ENCODE results near the gene AMACR. TPM values are rescaled to one million over a fixed set of nuclear protein-coding genes. Genes with fewer than 3 reads are reported as not detected.

AMACR gene
- total RNA-seq, 1 donor from 2014 or later: 1.3 TPM

GRCh38 chr5:34001241-34001841 lies 6.5 kb downstream of the AMACR start:
- intact Hi-C loops (cut with DNase I): loop anchor here (10.0 kb wide), 1 partner anchor 463 kb away; no protein-coding TSS in a partner anchor
- Histone ChIP-seq H3K4me1 (no peaks in the 10 kb centered on the region), H3K27ac (no peak overlapping the region), H3K4me3 (no peak overlapping the region), H3K27me3 (no peaks in the 10 kb centered on the region), H3K9me3 (no peaks in the 10 kb centered on the region), H3K36me3 (peaks cover 5 to 11% of the 10 kb centered on the region in 2 donors)
- DNase-seq (ENCODE audit: low spot score in 2 of 2): no peak
- no peak for TF ChIP-seq CTCF (IDR thresholded peaks at IDR 0.05)

DNA sequence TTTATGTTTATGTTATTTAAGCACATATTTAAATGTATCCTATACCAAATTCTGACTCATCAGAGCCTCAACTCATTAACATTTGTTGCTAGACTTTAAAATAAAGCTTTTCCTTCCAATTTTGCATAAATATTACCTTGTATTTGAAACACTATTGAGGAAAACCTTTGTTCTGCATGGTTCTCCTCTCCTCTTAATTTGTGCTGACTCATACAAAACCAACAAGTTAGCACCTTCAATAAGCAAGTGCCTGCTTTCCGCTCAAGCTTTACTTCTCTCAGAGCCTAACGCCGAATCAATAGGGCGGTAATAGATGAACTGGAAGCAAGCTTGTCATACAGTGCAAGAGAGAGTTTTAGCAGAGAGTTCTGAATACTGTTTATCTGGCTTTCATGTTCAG lies 7.9 kb downstream of the AMACR start:
- TF ChIP-seq CTCF (IDR thresholded peaks at IDR 0.05): no peak
- Histone ChIP-seq H3K27me3 (no peaks in the 10 kb centered on the region), H3K4me1 (no peaks in the 10 kb centered on the region), H3K36me3 (peaks cover 5 to 11% of the 10 kb centered on the region in 2 donors), H3K27ac (no peak overlapping the region), H3K9me3 (no peaks in the 10 kb centered on the region), H3K4me3 (no peak overlapping the region)
- DNase-seq (ENCODE audit: low spot score in 2 of 2): no peak
- intact Hi-C loops (cut with DNase I): loop anchor here (10.0 kb wide), 1 partner anchor 465 kb away; no protein-coding TSS in a partner anchor

- peak; percentile 24 to 82 for DNase-seq (ENCODE audit: low spot score in 2 of 2)
- Histone ChIP-seq H3K27me3 (no peaks in the 10 kb centered on the region), H3K27ac (peak overlapping the region; percentile 29 to 38), H3K4me1 (no peaks in the 10 kb centered on the region), H3K36me3 (peaks cover 0 to 9% of the 10 kb centered on the region in 2 donors), H3K9me3 (no peaks in the 10 kb centered on the region), H3K4me3 (no peak overlapping the region)
- TF ChIP-seq CTCF (IDR thresholded peaks at IDR 0.05): peak; percentile 40 to 66 (median 45)
- intact Hi-C loops (cut with DNase I): no loop called here
These were observed 10.4 kb downstream of the AMACR start for GRCh38 chr5:33997331-33997983.

GRCh38 chr5:33995865-33996264 lies 12.0 kb downstream of the AMACR start:
- no peak for TF ChIP-seq CTCF (IDR thresholded peaks at IDR 0.05)
- H3K4me3 ChIP-seq: no peak overlapping the region
- DNase-seq (ENCODE audit: low spot score in 2 of 2): no peak
- intact Hi-C loops (cut with DNase I): no loop called here
- no peaks in the 10 kb centered on the region for H3K4me1 ChIP-seq
- H3K9me3 ChIP-seq: no peaks in the 10 kb centered on the region
- peaks cover 0 to 6% of the 10 kb centered on the region in 2 donors for H3K36me3 ChIP-seq
- H3K27me3 ChIP-seq: no peaks in the 10 kb centered on the region
- H3K27ac ChIP-seq: no peak overlapping the region

GRCh38 chr5:33994845-33995244 lies 13.0 kb downstream of the AMACR start:
- no peak overlapping the region for H3K4me3 ChIP-seq
- peaks cover 0 to 6% of the 10 kb centered on the region in 2 donors for H3K36me3 ChIP-seq
- intact Hi-C loops (cut with DNase I): no loop called here
- no peaks in the 10 kb centered on the region for H3K27me3 ChIP-seq
- no peak for TF ChIP-seq CTCF (IDR thresholded peaks at IDR 0.05)
- H3K9me3 ChIP-seq: no peaks in the 10 kb centered on the region
- no peak overlapping the region for H3K27ac ChIP-seq
- H3K4me1 ChIP-seq: no peaks in the 10 kb centered on the region
- DNase-seq (ENCODE audit: low spot score in 2 of 2): no peak
